ENCODE data around the gene TTLL3.

The TTLL3 gene

DNA sequence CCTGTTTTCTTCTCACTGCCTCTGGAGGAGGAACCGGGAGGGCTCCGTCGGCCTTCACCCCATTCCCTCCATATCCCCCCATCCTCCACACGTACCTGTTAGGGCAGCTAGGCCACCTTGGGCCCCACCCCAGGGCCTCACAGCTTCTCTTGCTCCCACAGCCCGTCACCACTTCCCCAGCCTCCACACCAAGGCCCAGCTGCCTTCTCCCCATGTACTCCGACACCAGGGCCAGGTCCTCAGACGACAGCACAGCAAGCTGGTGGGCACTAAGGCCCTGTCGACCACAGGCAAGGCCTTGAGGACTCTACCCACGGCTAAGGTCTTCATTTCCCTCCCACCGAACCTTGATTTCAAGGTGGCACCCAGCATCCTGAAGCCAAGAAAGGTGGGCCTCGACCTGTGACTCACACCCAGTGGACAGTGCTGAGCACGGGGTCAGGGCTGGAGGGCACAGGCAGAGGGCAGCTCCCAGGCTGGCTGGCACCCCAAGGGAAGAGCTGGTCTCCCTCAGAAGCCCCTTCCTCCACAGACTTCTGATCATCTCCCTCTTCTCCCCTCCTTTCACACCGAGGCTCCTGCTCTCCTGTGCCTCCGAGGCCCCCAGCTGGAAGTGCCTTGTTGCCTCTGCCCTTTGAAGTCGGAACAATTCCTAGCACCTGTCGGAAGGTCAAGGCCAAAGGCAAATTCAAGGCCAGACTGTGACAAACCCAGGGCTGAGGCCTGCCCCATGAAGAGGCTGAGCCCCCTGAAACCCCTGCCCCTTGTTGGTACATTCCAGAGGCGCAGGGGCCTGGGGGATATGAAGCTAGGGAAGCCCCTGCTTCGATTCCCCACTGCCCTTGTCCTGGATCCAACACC is 24.7 kb downstream of the TTLL3 start:
- Histone ChIP-seq H4K20me1 (ENCODE audit: insufficient read depth) (no peaks in the 10 kb centered on the region), H3K27ac (no peak overlapping the region)
- no peak for TF ChIP-seq CTCF (conservative IDR thresholded peaks at IDR 0.05; ENCODE audit: low read depth, low read length)

DNA sequence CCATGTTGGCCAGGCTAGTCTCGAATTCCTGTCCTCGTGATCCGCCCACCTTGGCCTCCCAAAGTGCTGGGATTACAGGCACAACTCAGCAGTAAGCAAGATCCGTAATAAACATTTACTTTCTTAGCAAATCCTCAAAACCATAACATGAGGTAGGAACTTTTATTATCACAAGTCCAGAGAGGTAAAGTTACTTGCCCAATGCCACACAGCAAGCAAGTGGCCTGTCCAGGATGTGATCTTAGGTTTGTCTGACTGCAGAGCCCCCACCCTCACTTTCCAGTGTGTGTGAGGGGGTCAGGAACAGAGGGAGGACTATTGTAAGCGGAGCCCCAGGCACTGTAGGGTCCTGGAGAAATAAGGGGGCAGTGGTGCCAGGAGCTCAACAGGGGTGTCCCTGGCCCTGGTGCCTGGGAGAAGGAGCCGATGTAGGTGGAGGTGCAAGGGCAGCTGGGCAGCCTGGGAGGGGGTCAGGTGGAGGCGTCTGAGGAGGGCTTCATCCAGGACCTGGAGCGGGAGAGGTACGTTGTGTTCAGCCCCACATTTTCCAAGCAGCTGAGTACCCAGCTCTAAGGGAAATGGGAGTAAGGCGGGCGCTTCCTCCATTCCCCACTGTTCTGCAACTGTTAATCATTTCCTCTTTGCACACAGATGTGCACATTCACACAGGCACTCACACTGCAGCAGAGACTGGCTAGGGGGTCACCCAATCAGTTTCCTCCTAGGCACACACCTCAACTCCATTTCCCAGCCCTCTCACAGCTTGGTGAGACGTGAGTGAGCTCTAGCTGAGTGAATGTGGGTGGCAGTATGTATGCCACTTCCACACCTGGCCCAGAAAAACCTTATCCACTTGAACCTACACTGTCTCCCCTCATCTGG is 27.9 kb downstream of the TTLL3 start:
- H2AFZ ChIP-seq (ENCODE audit: low read depth): no peak overlapping the region
- H3K9ac ChIP-seq: no peak overlapping the region
- no peak overlapping the region for H3K4me2 ChIP-seq
- no peak for TF ChIP-seq CTCF (conservative IDR thresholded peaks at IDR 0.05; ENCODE audit: low read depth, low read length)
- no peaks in the 10 kb centered on the region for H3K4me1 ChIP-seq (ENCODE audit: low read depth, poor library complexity, severe bottlenecking)
- no peaks in the 10 kb centered on the region for H3K36me3 ChIP-seq (ENCODE audit: insufficient read depth)
- no peaks in the 10 kb centered on the region for H3K79me2 ChIP-seq (ENCODE audit: insufficient read depth, low read depth)
- no peaks in the 10 kb centered on the region for H3K27me3 ChIP-seq (ENCODE audit: insufficient read depth, low read depth)
- no peak overlapping the region for H3K4me3 ChIP-seq (IDR thresholded peaks at IDR 0.05; ENCODE audit: insufficient read depth, low read depth, low read length)
- no peaks in the 10 kb centered on the region for H4K20me1 ChIP-seq (ENCODE audit: insufficient read depth)
- no peak overlapping the region for H3K27ac ChIP-seq

More for the DNA sequence above, 24.7 kb downstream of the TTLL3 start:
- Histone ChIP-seq H3K36me3 (ENCODE audit: insufficient read depth) (no peaks in the 10 kb centered on the region), H3K27me3 (ENCODE audit: insufficient read depth, low read depth) (no peaks in the 10 kb centered on the region), H3K9ac (no peak overlapping the region), H3K4me2 (no peak overlapping the region), H3K79me2 (ENCODE audit: insufficient read depth, low read depth) (no peaks in the 10 kb centered on the region), H3K4me3 (IDR thresholded peaks at IDR 0.05; ENCODE audit: insufficient read depth, low read depth, low read length) (no peak overlapping the region), H2AFZ (ENCODE audit: low read depth) (no peak overlapping the region), H3K4me1 (ENCODE audit: low read depth, poor library complexity, severe bottlenecking) (no peaks in the 10 kb centered on the region)

GRCh38 chr3:9838856-9839255 is 28.8 kb downstream of the TTLL3 start:
- H3K4me2 ChIP-seq: no peak overlapping the region
- TF ChIP-seq CTCF (conservative IDR thresholded peaks at IDR 0.05; ENCODE audit: low read depth, low read length): no peak
- H3K9ac ChIP-seq: no peak overlapping the region
- H3K79me2 ChIP-seq (ENCODE audit: insufficient read depth, low read depth): no peaks in the 10 kb centered on the region
- no peaks in the 10 kb centered on the region for H3K27me3 ChIP-seq (ENCODE audit: insufficient read depth, low read depth)
- no peak overlapping the region for H2AFZ ChIP-seq (ENCODE audit: low read depth)
- no peaks in the 10 kb centered on the region for H4K20me1 ChIP-seq (ENCODE audit: insufficient read depth)
- no peak overlapping the region for H3K4me3 ChIP-seq (IDR thresholded peaks at IDR 0.05; ENCODE audit: insufficient read depth, low read depth, low read length)
- no peaks in the 10 kb centered on the region for H3K4me1 ChIP-seq (ENCODE audit: low read depth, poor library complexity, severe bottlenecking)
- H3K27ac ChIP-seq: no peak overlapping the region
- no peaks in the 10 kb centered on the region for H3K36me3 ChIP-seq (ENCODE audit: insufficient read depth)

- no peaks in the 10 kb centered on the region for H3K4me1 ChIP-seq (ENCODE audit: low read depth, poor library complexity, severe bottlenecking)
- H3K4me3 ChIP-seq (IDR thresholded peaks at IDR 0.05; ENCODE audit: insufficient read depth, low read depth, low read length): no peak overlapping the region
- H3K79me2 ChIP-seq (ENCODE audit: insufficient read depth, low read depth): no peaks in the 10 kb centered on the region
- H3K36me3 ChIP-seq (ENCODE audit: insufficient read depth): no peaks in the 10 kb centered on the region
- no peaks in the 10 kb centered on the region for H4K20me1 ChIP-seq (ENCODE audit: insufficient read depth)
- H3K27ac ChIP-seq: no peak overlapping the region
- no peak for TF ChIP-seq CTCF (conservative IDR thresholded peaks at IDR 0.05; ENCODE audit: low read depth, low read length)
- H2AFZ ChIP-seq (ENCODE audit: low read depth): no peak overlapping the region
- no peak overlapping the region for H3K4me2 ChIP-seq
- no peaks in the 10 kb centered on the region for H3K27me3 ChIP-seq (ENCODE audit: insufficient read depth, low read depth)
- no peak overlapping the region for H3K9ac ChIP-seq
Observed at GRCh38 chr3:9841015-9841414, 31.0 kb downstream of the TTLL3 start.
